GM21786 (cell line): ENCODE results near the gene EIF5B.

Experiments used
- ATAC-seq: cut with Tn5 transposase; IDR thresholded peaks from one replicate; pipeline ENCODE4 v1.9.1; 2021; ENCODE audit not compliant: unreplicated experiment

The EIF5B gene

GRCh38 chr2:99406137-99406536 is 68.9 kb downstream of the EIF5B start:
- no peak for ATAC-seq

GRCh38 chr2:99410276-99410675 is 73.1 kb downstream of the EIF5B start:
- no peak for ATAC-seq

- no peak for ATAC-seq
Measured at GRCh38 chr2:99414566-99414965, 77.4 kb downstream of the EIF5B start.

- no peak for ATAC-seq
Measured at GRCh38 chr2:99417396-99417795, 80.2 kb downstream of the EIF5B start.

GRCh38 chr2:99420031-99420430 is 82.8 kb downstream of the EIF5B start:
- ATAC-seq, result no peak

GRCh38 chr2:99420751-99421299 is 83.6 kb downstream of the EIF5B start:
- no peak for ATAC-seq

- no peak for ATAC-seq
Measured at GRCh38 chr2:99421469-99421868, 84.3 kb downstream of the EIF5B start.

GRCh38 chr2:99422599-99422998 is 85.4 kb downstream of the EIF5B start:
- ATAC-seq, result no peak

- no peak for ATAC-seq
Measured at GRCh38 chr2:99424371-99424770, 87.2 kb downstream of the EIF5B start.

- ATAC-seq, result no peak
Measured at GRCh38 chr2:99425022-99425421, 87.8 kb downstream of the EIF5B start.

GRCh38 chr2:99430614-99431291 is 93.6 kb downstream of the EIF5B start:
- ATAC-seq, result no peak

GRCh38 chr2:99431587-99432275 is 94.5 kb downstream of the EIF5B start:
- no peak for ATAC-seq

GRCh38 chr2:99433340-99433739 is 96.2 kb downstream of the EIF5B start:
- ATAC-seq, result no peak

- no peak for ATAC-seq
Measured at GRCh38 chr2:99436874-99437273, 99.7 kb downstream of the EIF5B start.

- no peak for ATAC-seq
Measured at GRCh38 chr2:99439971-99440505, 102.8 kb downstream of the EIF5B start.

- ATAC-seq, result no peak
Measured at GRCh38 chr2:99442837-99443236, 105.6 kb downstream of the EIF5B start.

GRCh38 chr2:99444222-99444621 is 107.0 kb downstream of the EIF5B start:
- no peak for ATAC-seq

- ATAC-seq, result no peak
Measured at GRCh38 chr2:99445065-99445464, 107.9 kb downstream of the EIF5B start.

GRCh38 chr2:99448556-99448955 is 111.4 kb downstream of the EIF5B start:
- ATAC-seq, result no peak

- no peak for ATAC-seq
Measured at GRCh38 chr2:99450199-99450598, 113.0 kb downstream of the EIF5B start.
